HepG2 (cell line): ENCODE measurements around the gene PLVAP. TPM values are rescaled to one million over a fixed set of nuclear protein-coding genes. Genes with fewer than 3 reads are reported as not detected.
A peak's percentile ranks its signal among the peaks of the same experiment; 100 is the strongest.

ENCODE experiments used
- BCL6 ChIP-seq: IDR thresholded peaks from 2 replicates; pipeline ENCODE4 v1.6.1; 2016; ENCODE audit warnings: missing genetic modification reagents, missing compliant biosample characterization
- EZH2 ChIP-seq: conservative IDR thresholded peaks from 2 replicates; pipeline ENCODE4 v1.6.1; 2012; ENCODE audit warnings: mild to moderate bottlenecking, low read depth, low read length, moderate library complexity
- HNRNPK ChIP-seq: fragments of 200-400 bp; formaldehyde crosslinking; IDR thresholded peaks from 2 replicates; pipeline ENCODE4 v1.6.1; 2018; ENCODE audit warnings: low read length, low read depth, moderate library complexity, mild to moderate bottlenecking; ENCODE audit not compliant: poor library complexity, severe bottlenecking
- MED1 ChIP-seq: sonication (generic); formaldehyde crosslinking; IDR thresholded peaks from 2 replicates; pipeline ENCODE4 v1.4.0; 2020; ENCODE audit warnings: missing genetic modification reagents
- MTF1 ChIP-seq: sonication (generic); formaldehyde crosslinking; IDR thresholded peaks from 2 replicates; pipeline ENCODE4 v1.5.0; 2020; ENCODE audit warnings: missing genetic modification reagents
- NAIF1 ChIP-seq: sonication (generic); formaldehyde crosslinking; IDR thresholded peaks from 2 replicates; pipeline ENCODE4 v1.5.0; 2020; ENCODE audit warnings: mild to moderate bottlenecking, missing genetic modification reagents, borderline replicate concordance
- RFXAP ChIP-seq: sonication (generic); formaldehyde crosslinking; IDR thresholded peaks from 2 replicates; pipeline ENCODE4 v1.4.0; 2020; ENCODE audit warnings: missing genetic modification reagents, borderline replicate concordance
- SIX1 ChIP-seq: sonication (generic); formaldehyde crosslinking; IDR thresholded peaks from 2 replicates; pipeline ENCODE4 v1.4.0; 2020; ENCODE audit warnings: missing genetic modification reagents, borderline replicate concordance
- SMAD3 ChIP-seq: sonication (generic); formaldehyde crosslinking; IDR thresholded peaks from 2 replicates; pipeline ENCODE4 v1.4.0; 2020; ENCODE audit warnings: missing genetic modification reagents
- SP1 ChIP-seq, 2 experiments: fragments of 450-650 bp in 1 of 2; sonication (generic) in 1 of 2; formaldehyde crosslinking in 1 of 2; IDR thresholded peaks; 2 replicates each; pipeline versions ENCODE4 v1.4.0 to v1.6.1; 2016 to 2020; ENCODE audit warnings: missing genetic modification reagents in 1 of 2
- ZBTB1 ChIP-seq: sonication (generic); formaldehyde crosslinking; IDR thresholded peaks from 2 replicates; pipeline ENCODE4 v1.4.0; 2020; ENCODE audit warnings: missing genetic modification reagents, borderline replicate concordance
- ZNF101 ChIP-seq: sonication (generic); formaldehyde crosslinking; IDR thresholded peaks from 2 replicates; pipeline ENCODE4 v1.4.0; 2020; ENCODE audit warnings: mild to moderate bottlenecking, low read depth, missing genetic modification reagents, borderline replicate concordance
- ZNF543 ChIP-seq: sonication (generic); formaldehyde crosslinking; IDR thresholded peaks from 2 replicates; pipeline ENCODE4 v1.4.0; 2020; ENCODE audit warnings: mild to moderate bottlenecking, missing genetic modification reagents
- ZNF614 ChIP-seq: IDR thresholded peaks from 2 replicates; pipeline ENCODE4 v1.6.1; 2018; ENCODE audit warnings: missing biosample characterization, missing genetic modification reagents, inconsistent platforms, borderline replicate concordance
- ZNF790 ChIP-seq: sonication (generic); formaldehyde crosslinking; IDR thresholded peaks from 2 replicates; pipeline ENCODE4 v1.8.0; 2022; ENCODE audit warnings: missing genetic modification reagents, mild to moderate bottlenecking, borderline replicate concordance
- ZSCAN30 ChIP-seq: sonication (generic); formaldehyde crosslinking; IDR thresholded peaks from 2 replicates; pipeline ENCODE4 v1.5.0; 2020; ENCODE audit warnings: mild to moderate bottlenecking, missing genetic modification reagents
- polyA plus RNA-seq, 8 experiments: library from polyadenylated mRNA; depleted of rRNA in 3 of 8; stranded (reverse) in 7 of 8; unstranded in 1 of 8; fragments of >200 nt; fragmentation: Illumina TruSeq in 4 of 8; extraction: Trizol in 4 of 8; gene quantifications; 2 replicates each; pipeline versions ENCODE4 v1.2.1 to v1.2.3, GENCODE V29; 2011 to 2016; ENCODE audit warnings: low read depth in 4 of 8, missing spikeins in 1 of 8, mixed read lengths in 1 of 8; ENCODE audit not compliant: insufficient read depth in 1 of 8
- total RNA-seq, 5 experiments: library from RNA; depleted of rRNA; stranded (reverse); fragments of >200 nt; fragmentation: Illumina TruSeq; extraction: Trizol; gene quantifications; 2 replicates each; pipeline ENCODE4 v1.2.3, GENCODE V29; 2016; ENCODE audit warnings: low read depth in 1 of 5
- TF ChIP-seq, protein P1 (sequence below): sonication (generic); formaldehyde crosslinking; IDR thresholded peaks from 2 replicates; pipeline ENCODE4 v1.9.0; 2022; ENCODE audit warnings: missing genetic modification reagents, mild to moderate bottlenecking, borderline replicate concordance
- TF ChIP-seq, protein P2 (sequence below): sonication (generic); formaldehyde crosslinking; IDR thresholded peaks from 2 replicates; pipeline ENCODE4 v1.4.0; 2020; ENCODE audit warnings: low read depth, mild to moderate bottlenecking, missing genetic modification reagents
- TF ChIP-seq, protein P3 (sequence below): fragments of 450-650 bp; IDR thresholded peaks from 2 replicates; pipeline ENCODE4 v1.6.1; 2017; ENCODE audit warnings: mild to moderate bottlenecking
- TF ChIP-seq, protein P4 (sequence below): IDR thresholded peaks from 2 replicates; pipeline ENCODE4 v1.6.1; 2018; ENCODE audit warnings: missing genetic modification reagents, mild to moderate bottlenecking, missing compliant biosample characterization
- TF ChIP-seq, protein P5 (sequence below): sonication (generic); formaldehyde crosslinking; IDR thresholded peaks from 2 replicates; pipeline ENCODE4 v1.4.0; 2020; ENCODE audit warnings: missing genetic modification reagents, borderline replicate concordance

PLVAP gene
- total and polyA plus RNA-seq, 2 of the 13 experiments (the other 11 are each of a cell fraction or from before 2014, with no cell fraction given): 0.26 TPM; not detected in 1

DNA sequence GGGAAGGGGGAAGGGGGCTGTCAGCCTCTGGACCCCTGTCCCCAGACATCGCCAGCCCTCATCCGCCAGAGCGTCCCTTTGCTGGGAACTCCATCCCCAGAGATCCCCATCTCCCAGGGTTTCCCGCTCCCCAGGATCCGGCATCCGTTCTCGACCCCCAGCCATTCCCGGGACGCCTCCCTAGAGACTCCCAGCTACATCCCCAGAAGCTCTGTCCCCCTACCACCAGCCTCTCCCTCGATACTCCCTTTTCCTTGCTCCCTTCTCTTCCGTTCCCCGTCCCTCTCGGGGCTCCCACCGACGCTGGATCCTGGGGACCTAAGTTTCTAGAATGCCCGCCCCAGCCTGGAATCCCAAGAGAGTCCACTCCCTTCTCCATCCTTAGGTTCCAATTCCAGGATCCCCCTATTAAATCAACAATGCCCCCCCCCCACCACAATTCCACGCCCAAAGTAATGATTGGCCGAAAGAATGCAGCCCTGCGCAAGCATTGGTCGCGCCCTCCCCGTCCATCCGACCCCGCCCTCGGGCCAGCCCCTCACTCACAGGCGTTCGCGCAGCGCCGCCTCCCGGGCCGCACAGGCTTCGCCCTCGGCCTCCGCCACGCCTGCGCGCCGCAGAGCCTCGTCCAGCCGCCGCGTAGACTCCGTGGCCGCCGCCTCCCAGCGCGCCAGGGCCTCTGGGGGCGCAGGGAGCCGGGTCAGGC lies 13.7 kb upstream of the PLVAP start (continued):
- TF ChIP-seq, protein P1, sequence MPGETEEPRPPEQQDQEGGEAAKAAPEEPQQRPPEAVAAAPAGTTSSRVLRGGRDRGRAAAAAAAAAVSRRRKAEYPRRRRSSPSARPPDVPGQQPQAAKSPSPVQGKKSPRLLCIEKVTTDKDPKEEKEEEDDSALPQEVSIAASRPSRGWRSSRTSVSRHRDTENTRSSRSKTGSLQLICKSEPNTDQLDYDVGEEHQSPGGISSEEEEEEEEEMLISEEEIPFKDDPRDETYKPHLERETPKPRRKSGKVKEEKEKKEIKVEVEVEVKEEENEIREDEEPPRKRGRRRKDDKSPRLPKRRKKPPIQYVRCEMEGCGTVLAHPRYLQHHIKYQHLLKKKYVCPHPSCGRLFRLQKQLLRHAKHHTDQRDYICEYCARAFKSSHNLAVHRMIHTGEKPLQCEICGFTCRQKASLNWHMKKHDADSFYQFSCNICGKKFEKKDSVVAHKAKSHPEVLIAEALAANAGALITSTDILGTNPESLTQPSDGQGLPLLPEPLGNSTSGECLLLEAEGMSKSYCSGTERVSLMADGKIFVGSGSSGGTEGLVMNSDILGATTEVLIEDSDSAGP (CRISPR knock-in tag): 0 out of 2 replicates have a peak, but pooled peaks have one; percentile 62
- TF ChIP-seq, protein P2, sequence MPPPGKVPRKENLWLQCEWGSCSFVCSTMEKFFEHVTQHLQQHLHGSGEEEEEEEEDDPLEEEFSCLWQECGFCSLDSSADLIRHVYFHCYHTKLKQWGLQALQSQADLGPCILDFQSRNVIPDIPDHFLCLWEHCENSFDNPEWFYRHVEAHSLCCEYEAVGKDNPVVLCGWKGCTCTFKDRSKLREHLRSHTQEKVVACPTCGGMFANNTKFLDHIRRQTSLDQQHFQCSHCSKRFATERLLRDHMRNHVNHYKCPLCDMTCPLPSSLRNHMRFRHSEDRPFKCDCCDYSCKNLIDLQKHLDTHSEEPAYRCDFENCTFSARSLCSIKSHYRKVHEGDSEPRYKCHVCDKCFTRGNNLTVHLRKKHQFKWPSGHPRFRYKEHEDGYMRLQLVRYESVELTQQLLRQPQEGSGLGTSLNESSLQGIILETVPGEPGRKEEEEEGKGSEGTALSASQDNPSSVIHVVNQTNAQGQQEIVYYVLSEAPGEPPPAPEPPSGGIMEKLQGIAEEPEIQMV (CRISPR knock-in tag): no peak
- TF ChIP-seq MED1 (CRISPR knock-in tag): peak; percentile 15; the same call in 1 of the 2 replicates
- peak; percentile 28 for TF ChIP-seq HNRNPK
- peak; percentile 87; the same call in 1 of the 2 replicates for TF ChIP-seq RFXAP (CRISPR knock-in tag)
- no peak for TF ChIP-seq NAIF1 (CRISPR knock-in tag)
- no peak for TF ChIP-seq SP1 (IDR thresholded peaks at IDR 0.05)
- TF ChIP-seq SP1 (CRISPR knock-in tag; IDR thresholded peaks at IDR 0.05): peak; percentile 77
- TF ChIP-seq, protein P3, sequence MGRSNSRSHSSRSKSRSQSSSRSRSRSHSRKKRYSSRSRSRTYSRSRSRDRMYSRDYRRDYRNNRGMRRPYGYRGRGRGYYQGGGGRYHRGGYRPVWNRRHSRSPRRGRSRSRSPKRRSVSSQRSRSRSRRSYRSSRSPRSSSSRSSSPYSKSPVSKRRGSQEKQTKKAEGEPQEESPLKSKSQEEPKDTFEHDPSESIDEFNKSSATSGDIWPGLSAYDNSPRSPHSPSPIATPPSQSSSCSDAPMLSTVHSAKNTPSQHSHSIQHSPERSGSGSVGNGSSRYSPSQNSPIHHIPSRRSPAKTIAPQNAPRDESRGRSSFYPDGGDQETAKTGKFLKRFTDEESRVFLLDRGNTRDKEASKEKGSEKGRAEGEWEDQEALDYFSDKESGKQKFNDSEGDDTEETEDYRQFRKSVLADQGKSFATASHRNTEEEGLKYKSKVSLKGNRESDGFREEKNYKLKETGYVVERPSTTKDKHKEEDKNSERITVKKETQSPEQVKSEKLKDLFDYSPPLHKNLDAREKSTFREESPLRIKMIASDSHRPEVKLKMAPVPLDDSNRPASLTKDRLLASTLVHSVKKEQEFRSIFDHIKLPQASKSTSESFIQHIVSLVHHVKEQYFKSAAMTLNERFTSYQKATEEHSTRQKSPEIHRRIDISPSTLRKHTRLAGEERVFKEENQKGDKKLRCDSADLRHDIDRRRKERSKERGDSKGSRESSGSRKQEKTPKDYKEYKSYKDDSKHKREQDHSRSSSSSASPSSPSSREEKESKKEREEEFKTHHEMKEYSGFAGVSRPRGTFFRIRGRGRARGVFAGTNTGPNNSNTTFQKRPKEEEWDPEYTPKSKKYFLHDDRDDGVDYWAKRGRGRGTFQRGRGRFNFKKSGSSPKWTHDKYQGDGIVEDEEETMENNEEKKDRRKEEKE: no peak
- TF ChIP-seq MTF1: no peak
- no peak for TF ChIP-seq ZBTB1 (CRISPR knock-in tag)
- TF ChIP-seq BCL6 (CRISPR knock-in tag): no peak
- TF ChIP-seq, protein P4, sequence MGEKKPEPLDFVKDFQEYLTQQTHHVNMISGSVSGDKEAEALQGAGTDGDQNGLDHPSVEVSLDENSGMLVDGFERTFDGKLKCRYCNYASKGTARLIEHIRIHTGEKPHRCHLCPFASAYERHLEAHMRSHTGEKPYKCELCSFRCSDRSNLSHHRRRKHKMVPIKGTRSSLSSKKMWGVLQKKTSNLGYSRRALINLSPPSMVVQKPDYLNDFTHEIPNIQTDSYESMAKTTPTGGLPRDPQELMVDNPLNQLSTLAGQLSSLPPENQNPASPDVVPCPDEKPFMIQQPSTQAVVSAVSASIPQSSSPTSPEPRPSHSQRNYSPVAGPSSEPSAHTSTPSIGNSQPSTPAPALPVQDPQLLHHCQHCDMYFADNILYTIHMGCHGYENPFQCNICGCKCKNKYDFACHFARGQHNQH (CRISPR knock-in tag): no peak
- TF ChIP-seq SMAD3: no peak
- TF ChIP-seq ZNF101 (CRISPR knock-in tag): no peak
- no peak for TF ChIP-seq EZH2
- TF ChIP-seq ZSCAN30 (CRISPR knock-in tag): no peak
- TF ChIP-seq, protein P5, sequence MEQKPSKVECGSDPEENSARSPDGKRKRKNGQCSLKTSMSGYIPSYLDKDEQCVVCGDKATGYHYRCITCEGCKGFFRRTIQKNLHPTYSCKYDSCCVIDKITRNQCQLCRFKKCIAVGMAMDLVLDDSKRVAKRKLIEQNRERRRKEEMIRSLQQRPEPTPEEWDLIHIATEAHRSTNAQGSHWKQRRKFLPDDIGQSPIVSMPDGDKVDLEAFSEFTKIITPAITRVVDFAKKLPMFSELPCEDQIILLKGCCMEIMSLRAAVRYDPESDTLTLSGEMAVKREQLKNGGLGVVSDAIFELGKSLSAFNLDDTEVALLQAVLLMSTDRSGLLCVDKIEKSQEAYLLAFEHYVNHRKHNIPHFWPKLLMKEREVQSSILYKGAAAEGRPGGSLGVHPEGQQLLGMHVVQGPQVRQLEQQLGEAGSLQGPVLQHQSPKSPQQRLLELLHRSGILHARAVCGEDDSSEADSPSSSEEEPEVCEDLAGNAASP: no peak
- no peak for TF ChIP-seq SIX1
- TF ChIP-seq ZNF614 (CRISPR knock-in tag): no peak
- TF ChIP-seq ZNF790: no peak
- no peak for TF ChIP-seq ZNF543 (CRISPR knock-in tag)
